ENCODE data around the gene EIF2AK3.

GRCh38 chr2:88654714-88655113, 27.4 kb upstream of the EIF2AK3 start:
- TF ChIP-seq POLR2AphosphoS5 (IDR thresholded peaks at IDR 0.05; ENCODE audit: low read depth, low read length) (no peak), POLR2A (IDR thresholded peaks at IDR 0.05; ENCODE audit: low read depth, low read length) (no peak), TAF1 (IDR thresholded peaks at IDR 0.05; ENCODE audit: low read depth, low read length) (no peak)
